ENCODE results near the gene DENR. TPM values are rescaled to one million over a fixed set of nuclear protein-coding genes. Genes with fewer than 3 reads are reported as not detected.
"Not testable (repeated sequence)": the region's sequence is repeated elsewhere in the genome, so short reads cannot be mapped to it uniquely, and the experiment has no call there.

DENR gene
- 100 to 1,000 TPM in 1 of 4 donors, 10 to 100 TPM in 3; 85.1 to 111 (median 92.8) TPM for polyA plus RNA-seq (ENCODE audit: insufficient read length in 4 of 4)

- peak; percentile 86 to 97 (median 93) for DNase-seq (ENCODE audit: low read depth in 4 of 4, low spot score in 2 of 4)
These were observed at the start of gene DENR for GRCh38 chr12:122752464-122753318. Gene DENR (plus strand): TSS chr12:122752824. CDS start chr12:122753702, 878 bp downstream.

DNA sequence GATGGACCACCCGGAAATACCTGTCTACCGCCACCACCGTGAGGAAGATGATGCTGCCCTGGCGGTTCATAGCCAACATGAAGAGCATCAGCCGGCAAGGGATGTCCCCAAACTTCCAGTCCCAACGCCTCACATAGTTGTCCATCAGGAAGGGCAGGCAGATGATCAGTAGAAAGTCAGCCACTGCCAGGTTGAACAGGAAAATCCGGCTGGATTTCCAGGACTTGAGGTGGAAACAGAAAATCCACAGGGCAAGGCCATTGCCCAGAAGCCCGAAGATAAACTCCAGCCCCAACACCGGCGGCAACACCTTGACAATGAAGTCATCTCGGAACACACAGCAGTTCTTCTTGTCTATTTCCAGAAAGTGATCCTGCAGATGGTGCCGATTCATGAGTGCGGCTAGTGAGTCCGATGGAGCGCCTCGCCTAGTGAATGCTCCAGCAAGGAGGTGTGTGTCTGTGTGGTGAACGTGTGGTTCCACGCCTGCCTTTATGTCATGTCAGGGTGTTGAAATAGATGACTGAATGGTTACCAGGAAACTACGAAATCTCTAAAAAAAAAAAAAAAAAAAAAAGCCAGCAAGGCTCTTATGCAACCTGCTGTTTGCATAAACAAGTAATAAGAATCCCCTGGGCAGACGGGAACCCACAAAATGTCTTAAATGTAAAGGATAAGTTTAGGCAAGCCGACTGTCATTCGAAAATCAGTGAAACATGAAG is 49.6 kb upstream of the DENR start, which contains the start of gene HCAR2:
Gene HCAR2, minus strand, starts transcription at position 468 of the 722 bp plus-strand sequence. Its CDS starts 74 bp downstream, at position 394.
- not testable (repeated sequence) for DNase-seq (ENCODE audit: low read depth in 4 of 4, low spot score in 2 of 4)

GRCh38 chr12:122703841-122704240 is 48.8 kb upstream of the DENR start:
- DNase-seq (ENCODE audit: low read depth in 4 of 4, low spot score in 2 of 4), result not testable (repeated sequence)

GRCh38 chr12:122709287-122709686 is 43.3 kb upstream of the DENR start:
- DNase-seq (ENCODE audit: low read depth in 4 of 4, low spot score in 2 of 4), result not testable (repeated sequence)

- not testable (repeated sequence) for DNase-seq (ENCODE audit: low read depth in 4 of 4, low spot score in 2 of 4)
These were observed 42.3 kb upstream of the DENR start for GRCh38 chr12:122710341-122710740.

DNA sequence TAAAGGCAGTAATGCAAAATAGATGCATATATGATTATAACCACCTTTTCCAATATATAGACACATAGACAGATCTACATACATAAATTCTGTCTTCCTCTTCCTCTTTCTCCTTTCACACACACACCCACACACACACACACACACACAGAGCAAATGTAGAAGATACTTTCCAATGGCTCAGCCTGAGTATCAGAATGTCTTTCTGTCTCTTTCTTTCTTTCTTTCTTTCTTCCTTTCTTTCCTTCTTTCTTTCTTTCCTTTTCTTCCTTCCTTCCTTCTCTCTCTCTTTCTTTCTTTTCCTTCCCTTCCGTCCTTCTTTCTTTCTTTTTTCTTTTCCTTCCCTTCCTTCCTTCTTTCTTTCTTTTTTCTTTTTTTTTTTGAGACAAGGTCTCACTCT is 41.4 kb upstream of the DENR start:
- not testable (repeated sequence) for DNase-seq (ENCODE audit: low read depth in 4 of 4, low spot score in 2 of 4)

- not testable (repeated sequence) for DNase-seq (ENCODE audit: low read depth in 4 of 4, low spot score in 2 of 4)
These were observed 39.0 kb upstream of the DENR start for GRCh38 chr12:122713491-122714188.

- DNase-seq (ENCODE audit: low read depth in 4 of 4, low spot score in 2 of 4), result not testable (repeated sequence)
These were observed 37.4 kb upstream of the DENR start for GRCh38 chr12:122715211-122715610.

- DNase-seq (ENCODE audit: low read depth in 4 of 4, low spot score in 2 of 4), result not testable (repeated sequence)
These were observed 36.0 kb upstream of the DENR start, which contains the start of gene HCAR3 for GRCh38 chr12:122716658-122717057. Gene HCAR3 (minus strand): TSS chr12:122716811. CDS start chr12:122716737, 74 bp downstream.

DNA sequence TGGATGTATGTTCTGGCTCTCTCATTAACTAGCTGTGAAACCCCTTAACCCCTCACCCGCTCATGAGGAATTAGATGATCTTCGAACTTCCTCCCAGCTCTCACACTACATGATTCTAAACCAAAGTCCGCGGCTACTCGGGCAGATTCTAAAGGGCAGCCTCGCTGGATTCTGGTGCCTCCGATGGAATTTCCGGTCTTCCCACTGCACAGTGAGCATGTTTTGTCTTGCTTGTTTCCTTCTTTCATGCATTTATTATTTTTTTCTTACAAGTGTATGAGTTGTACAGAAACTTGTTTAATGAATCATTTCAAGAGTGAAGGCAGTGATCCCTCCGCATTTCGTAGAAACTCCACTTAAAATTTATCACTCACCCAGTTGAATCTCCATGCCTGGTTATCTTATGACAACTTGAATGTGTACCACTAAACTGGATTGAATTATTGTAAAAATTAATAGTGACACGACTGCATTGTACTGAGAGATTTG is 31.5 kb upstream of the DENR start:
- no peak for DNase-seq (ENCODE audit: low read depth in 4 of 4, low spot score in 2 of 4)

DNA sequence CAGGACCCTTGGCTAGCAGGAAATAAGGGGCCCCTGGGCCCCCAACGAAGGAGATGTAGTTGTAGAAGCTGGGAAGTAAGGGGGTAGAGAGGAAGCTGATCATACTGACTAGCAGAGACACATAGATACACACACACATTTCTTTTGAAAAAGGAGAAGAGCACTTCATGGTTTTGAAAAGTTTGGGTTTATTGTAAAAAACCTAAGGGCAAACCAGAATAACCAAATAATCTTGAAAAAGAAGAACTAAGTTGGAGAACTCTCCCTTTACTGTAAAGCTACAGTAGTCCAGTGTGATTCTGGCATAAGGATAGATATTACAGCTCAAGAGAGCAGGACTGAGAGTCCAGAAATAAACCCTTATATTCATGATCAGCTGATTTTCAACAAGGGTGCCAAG is 30.2 kb upstream of the DENR start:
- DNase-seq (ENCODE audit: low read depth in 4 of 4, low spot score in 2 of 4), result no peak

- no peak for DNase-seq (ENCODE audit: low read depth in 4 of 4, low spot score in 2 of 4)
These were observed 27.9 kb upstream of the DENR start for GRCh38 chr12:122724641-122725243.

DNA sequence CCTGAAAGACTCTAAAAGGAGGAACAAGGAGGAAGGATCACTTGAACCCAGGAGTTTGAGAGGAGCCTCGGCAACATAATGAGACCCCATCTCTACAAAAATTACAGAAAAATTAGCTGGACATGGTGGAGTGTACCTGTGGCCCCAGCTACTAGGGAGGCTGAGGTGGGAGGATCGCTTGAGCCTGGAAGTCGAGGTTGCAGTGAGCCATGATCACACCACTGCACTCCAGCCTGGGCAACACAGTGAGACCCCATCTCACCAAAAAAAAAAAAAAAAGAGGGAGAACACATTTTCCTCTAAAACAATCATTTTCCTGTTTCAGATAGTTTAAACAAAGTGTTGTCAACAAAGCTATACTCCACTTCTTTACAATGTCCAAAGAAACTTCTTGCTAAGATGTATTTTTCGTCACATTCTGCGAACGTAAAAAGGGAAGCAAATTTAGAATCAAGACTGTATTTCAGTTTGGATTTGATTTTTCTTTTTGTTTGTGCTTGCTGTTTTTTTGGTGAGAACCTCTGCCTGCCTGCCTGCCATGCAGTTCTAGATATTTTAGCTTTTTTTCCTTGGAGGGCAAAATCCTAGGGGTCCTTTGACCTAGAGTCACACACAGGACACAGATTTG is 27.1 kb upstream of the DENR start:
- no peak for DNase-seq (ENCODE audit: low read depth in 4 of 4, low spot score in 2 of 4)

GRCh38 chr12:122726080-122726558 is 26.5 kb upstream of the DENR start:
- DNase-seq (ENCODE audit: low read depth in 4 of 4, low spot score in 2 of 4), result no peak

DNA sequence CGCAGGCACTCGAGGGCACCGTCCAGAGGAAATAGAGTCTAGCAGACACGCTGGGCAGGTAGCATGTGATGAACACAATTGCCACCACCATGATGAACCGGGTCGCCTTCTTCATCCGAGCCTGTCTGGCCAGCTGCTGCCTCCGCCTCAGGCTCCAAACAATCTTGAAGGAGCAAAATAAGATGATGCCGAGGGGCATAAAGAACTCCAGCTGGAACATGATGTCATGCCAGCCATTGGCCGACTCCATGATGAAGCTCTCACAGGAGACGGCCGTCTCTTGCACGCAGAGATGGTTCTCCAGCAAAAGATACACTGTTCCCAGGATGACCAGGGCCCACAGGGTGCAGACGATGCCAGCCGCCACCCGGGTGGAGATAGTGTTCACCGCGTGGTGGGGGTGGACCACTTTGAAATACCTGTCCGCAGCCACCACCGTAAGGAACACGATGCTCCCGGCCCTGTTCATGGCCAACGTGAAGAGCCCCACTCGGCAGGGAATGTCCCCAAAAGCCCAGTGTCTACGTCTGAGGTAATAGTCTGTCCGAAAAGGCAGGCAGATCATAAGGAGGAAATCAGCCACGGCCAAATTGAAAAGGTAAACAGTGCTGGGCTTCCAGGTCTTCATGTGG is 22.9 kb upstream of the DENR start:
- no peak for DNase-seq (ENCODE audit: low read depth in 4 of 4, low spot score in 2 of 4)

GRCh38 chr12:122730215-122731014 is 22.2 kb upstream of the DENR start, which contains the start of gene HCAR1:
Gene HCAR1 (minus strand): TSS chr12:122730844. CDS start chr12:122730339, 505 bp downstream.
- DNase-seq (ENCODE audit: low read depth in 4 of 4, low spot score in 2 of 4), result peak in 3 of 4 donors; percentile 24 to 50 (median 50)

GRCh38 chr12:122732170-122732569 is 20.5 kb upstream of the DENR start:
- no peak for DNase-seq (ENCODE audit: low read depth in 4 of 4, low spot score in 2 of 4)

DNA sequence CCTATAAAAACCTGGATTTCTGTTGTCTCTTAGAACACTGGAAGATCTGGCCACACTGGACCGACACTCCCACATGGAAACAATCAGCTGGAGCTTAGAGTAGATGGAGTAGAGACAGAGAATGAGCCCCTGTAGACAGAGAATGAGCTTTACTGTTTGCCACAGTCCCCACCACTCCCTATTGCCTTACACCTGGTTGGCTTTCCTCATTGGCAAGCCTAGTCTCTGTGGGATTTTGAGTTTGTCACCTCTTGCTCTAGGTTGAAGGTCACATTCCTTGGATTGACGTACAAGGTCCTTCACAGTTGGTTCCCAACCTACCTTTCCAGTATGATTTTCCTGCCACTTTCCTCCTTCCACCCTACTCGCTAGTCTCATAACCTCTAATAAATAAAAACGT is 20.0 kb upstream of the DENR start:
- DNase-seq (ENCODE audit: low read depth in 4 of 4, low spot score in 2 of 4), result no peak
